SK-N-SH treated with all-trans-retinoic acid at 6 μM for 48 hours (cell line): Measurements from ENCODE around the gene CCL27.

Source experiments
- ARNTL ChIP-seq: fragments of 450-650 bp; formaldehyde crosslinking; IDR thresholded peaks from 2 replicates; pipeline ENCODE4 v1.5.0; 2020; ENCODE audit warnings: low read depth, mild to moderate bottlenecking, moderate library complexity, borderline replicate concordance
- BACH2 ChIP-seq: fragments of 250-450 bp; sonication (Bioruptor Pico); IDR thresholded peaks from 2 replicates; pipeline ENCODE4 v1.9.0; 2021; ENCODE audit warnings: mild to moderate bottlenecking, borderline replicate concordance
- TCF4 ChIP-seq: fragments of 250-450 bp; sonication (Bioruptor Pico); IDR thresholded peaks from 2 replicates; pipeline ENCODE4 v1.8.0; 2021; ENCODE audit warnings: mild to moderate bottlenecking, moderate library complexity, borderline replicate concordance
- ZFP3 ChIP-seq: fragments of 250-450 bp; sonication (Bioruptor Pico); IDR thresholded peaks from 2 replicates; pipeline ENCODE4 v1.5.0; 2020; ENCODE audit warnings: mild to moderate bottlenecking, moderate library complexity
- ZNF565 ChIP-seq: fragments of 450-650 bp; formaldehyde crosslinking; conservative IDR thresholded peaks from 2 replicates; pipeline ENCODE4 v1.5.0; 2020; ENCODE audit warnings: low read depth, mild to moderate bottlenecking, moderate library complexity
- ZNF70 ChIP-seq: fragments of 450-650 bp; formaldehyde crosslinking; IDR thresholded peaks from 2 replicates; pipeline ENCODE4 v1.5.0; 2020; ENCODE audit warnings: mild to moderate bottlenecking, moderate library complexity

DNA sequence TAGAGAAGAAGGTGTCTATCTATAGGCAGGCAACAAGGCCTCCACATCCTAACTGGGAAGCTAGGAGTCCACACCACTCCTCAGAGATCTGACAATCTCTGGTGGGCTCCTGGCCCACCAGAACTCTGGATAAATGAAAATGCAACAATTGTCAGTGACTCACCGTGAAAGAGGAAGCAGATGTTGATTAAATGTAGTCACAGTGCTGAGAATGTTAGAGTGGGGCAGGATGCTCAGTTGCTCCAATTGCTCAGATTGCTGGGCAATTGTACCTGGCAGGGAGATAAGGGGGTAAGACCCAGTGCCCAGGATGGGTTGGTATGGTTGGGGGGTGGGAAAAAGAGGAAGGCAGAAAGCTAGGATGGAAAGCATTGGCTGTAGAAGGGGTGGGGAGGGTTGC lies 24.3 kb upstream of the CCL27 start:
- TF ChIP-seq ZNF70 (CRISPR knock-in tag) (no peak), BACH2 (CRISPR knock-in tag) (no peak), ZFP3 (no peak), ARNTL (CRISPR knock-in tag) (no peak), ZNF565 (no peak), TCF4 (no peak)
